Forelimb muscle (tissue), 1 donor: ENCODE results near the gene CHERP. TPM values are rescaled to one million over a fixed set of nuclear protein-coding genes. Genes with fewer than 3 reads are reported as not detected.
"Not testable (repeated sequence)": the region's sequence is repeated elsewhere in the genome, so short reads cannot be mapped to it uniquely, and the experiment has no call there.

Experiments used
- DNase-seq: peaks from one replicate; pipeline ENCODE4 v3.0.0-alpha.2; 2013; ENCODE audit warnings: low read depth
- polyA plus RNA-seq: library from polyadenylated mRNA; unstranded; fragments of 120-200 nt; gene quantifications from one replicate; pipeline ENCODE4 v1.2.1, GENCODE V29; 2013; ENCODE audit not compliant: insufficient read length

The CHERP gene
- polyA plus RNA-seq, 1 donor, result 31.7 TPM

GRCh38 chr19:16576690-16577530, 34.7 kb upstream of the CHERP start:
- DNase-seq, result no peak

GRCh38 chr19:16575861-16576689, 33.8 kb upstream of the CHERP start:
- no peak for DNase-seq

- no peak for DNase-seq
These were observed 33.0 kb upstream of the CHERP start for GRCh38 chr19:16575282-16575681.

GRCh38 chr19:16573925-16574324, 31.7 kb upstream of the CHERP start:
- no peak for DNase-seq

- DNase-seq, result no peak
These were observed 31.1 kb upstream of the CHERP start for GRCh38 chr19:16573296-16573695.

- DNase-seq, result peak; percentile 89
These were observed 30.3 kb upstream of the CHERP start, which contains the start of gene SLC35E1 for GRCh38 chr19:16572332-16573211. Gene SLC35E1, minus strand, starts transcription at chr19:16572415. Its CDS starts 51 bp downstream, at chr19:16572364.

GRCh38 chr19:16571822-16572331, 29.6 kb upstream of the CHERP start:
- DNase-seq, result no peak

- DNase-seq, result no peak
These were observed 29.0 kb upstream of the CHERP start for GRCh38 chr19:16571283-16571682.

GRCh38 chr19:16569609-16570320, 27.5 kb upstream of the CHERP start:
- no peak for DNase-seq

GRCh38 chr19:16566702-16567101, 24.5 kb upstream of the CHERP start:
- no peak for DNase-seq

- no peak for DNase-seq
These were observed 23.9 kb upstream of the CHERP start for GRCh38 chr19:16566161-16566560.

GRCh38 chr19:16564842-16565241, 22.6 kb upstream of the CHERP start:
- DNase-seq, result no peak

GRCh38 chr19:16562608-16563025, 20.4 kb upstream of the CHERP start:
- no peak for DNase-seq

GRCh38 chr19:16561382-16561781, 19.1 kb upstream of the CHERP start:
- no peak for DNase-seq

- DNase-seq, result no peak
These were observed 17.6 kb upstream of the CHERP start for GRCh38 chr19:16559780-16560276.

- DNase-seq, result no peak
These were observed 12.5 kb upstream of the CHERP start for GRCh38 chr19:16554776-16555175.

- not testable (repeated sequence) for DNase-seq
These were observed 9.7 kb upstream of the CHERP start for GRCh38 chr19:16551902-16552301.

- no peak for DNase-seq
These were observed 6.7 kb upstream of the CHERP start for GRCh38 chr19:16548956-16549355.

- no peak for DNase-seq
These were observed 2.4 kb upstream of the CHERP start for GRCh38 chr19:16544473-16545231.

GRCh38 chr19:16543734-16544133, 1.5 kb upstream of the CHERP start:
- DNase-seq, result not testable (repeated sequence)
